Activated CD4-positive, alpha-beta T cell treated with anti-CD3 and anti-CD28 coated beads for 36 hours (primary cell): ENCODE results near the gene PLCL2. TPM values are rescaled to one million over a fixed set of nuclear protein-coding genes. Genes with fewer than 3 reads are reported as not detected.

Experiments used
- ATAC-seq: fragments of 200-7000 bp; cut with Tn5 transposase; one replicate; pipeline ENCODE4 v1.10.0; 2021; ENCODE audit warnings: mild to moderate bottlenecking, moderate library complexity
- CTCF ChIA-PET: fragments of 350-600 bp; sonication (Branson Sonifier 250); formaldehyde crosslinking; loops from one replicate; lab custom pipeline; 2021; ENCODE audit warnings: antibody characterized with exemption; lab: Charles Lee
- POLR2A ChIA-PET: fragments of 350-600 bp; sonication (Branson Sonifier 250); formaldehyde crosslinking; loops from one replicate; lab custom pipeline; 2021; ENCODE audit warnings: antibody characterized with exemption, inconsistent platforms; lab: Charles Lee
- DNase-seq: peaks from one replicate; pipeline ENCODE4 v3.0.0-alpha.2; 2020
- H3K27ac Mint-ChIP-seq: one replicate; pipeline ENCODE4 v1.8.0; 2021; ENCODE audit warnings: mixed read lengths
- H3K27me3 Mint-ChIP-seq: one replicate; pipeline ENCODE4 v1.8.0; 2021; ENCODE audit warnings: mixed read lengths
- H3K36me3 Mint-ChIP-seq: one replicate; pipeline ENCODE4 v1.8.0; 2021; ENCODE audit warnings: low read depth, mixed read lengths
- H3K4me1 Mint-ChIP-seq: one replicate; pipeline ENCODE4 v1.8.0; 2021; ENCODE audit warnings: mixed read lengths
- H3K4me3 Mint-ChIP-seq: one replicate; pipeline ENCODE4 v1.8.0; 2021; ENCODE audit warnings: mild to moderate bottlenecking, moderate library complexity, mixed read lengths
- H3K9me3 Mint-ChIP-seq: one replicate; pipeline ENCODE4 v1.8.0; 2021; ENCODE audit warnings: low read depth, mixed read lengths
- intact Hi-C, 2 experiments: fragments of 100-400 bp; cut with DNase I in 1 of 2; cut with micrococcal nuclease in 1 of 2; formaldehyde crosslinking; loops; one replicate each; pipeline versions ENCODE4 v1.14.2 to v1.15.1; 2022 to 2024; cut with DNase I, micrococcal nuclease
- total RNA-seq, 2 experiments: library from RNA; stranded (reverse); gene quantifications; one replicate each; pipeline ENCODE4 v1.2.3, GENCODE V29; 2021

PLCL2 gene
- total RNA-seq, 2 experiments from 2014 or later: 12.5 to 15.0 TPM

DNA sequence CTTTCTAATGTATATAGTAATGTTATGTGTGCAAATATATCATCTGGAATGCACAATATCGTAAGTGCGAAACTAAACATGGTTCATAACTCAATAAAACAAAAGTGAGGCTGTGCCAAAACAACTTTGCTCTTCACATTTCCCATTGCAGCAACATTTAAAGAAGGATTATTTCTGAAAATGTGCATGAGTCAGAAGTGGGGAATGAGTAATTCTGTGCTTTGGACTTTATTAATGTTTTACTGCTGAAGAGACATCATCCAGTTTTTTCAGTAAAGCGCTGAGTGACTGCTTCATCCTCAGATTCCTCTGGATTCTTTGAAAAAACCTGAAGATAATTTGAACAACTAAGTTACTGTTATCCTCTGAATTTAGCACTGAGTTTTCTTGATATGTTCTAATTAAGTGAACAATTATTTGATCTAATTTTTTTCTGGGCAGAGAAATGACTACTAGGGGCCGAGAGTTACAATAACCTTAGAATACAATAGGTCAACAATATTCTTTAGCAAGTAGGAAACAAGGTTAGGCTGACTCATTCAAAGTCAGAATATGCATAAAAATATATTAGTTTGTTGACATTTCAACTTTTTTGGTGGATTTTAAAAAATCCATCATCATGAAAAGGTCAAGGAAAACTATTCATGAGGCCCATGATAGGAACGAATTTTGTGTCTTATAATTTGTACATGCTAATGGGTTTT, 20.0 kb upstream of the PLCL2 start:
- no peaks in the 10 kb centered on the region for H3K9me3 Mint-ChIP-seq
- peaks cover 3% of the 10 kb centered on the region for H3K27me3 Mint-ChIP-seq
- H3K4me1 Mint-ChIP-seq: peaks cover 16% of the 10 kb centered on the region
- H3K36me3 Mint-ChIP-seq: no peaks in the 10 kb centered on the region
- no peak overlapping the region for H3K4me3 Mint-ChIP-seq
- intact Hi-C loops: no loop called here
- ATAC-seq (no peak), DNase-seq (no peak)
- ChIA-PET CTCF (interaction anchor here (1.6 kb wide), 1 partner anchor 20 kb away, joined by 3 read pairs; no protein-coding TSS in a partner anchor), POLR2A (no interaction called here)
- no peak overlapping the region for H3K27ac Mint-ChIP-seq

DNA sequence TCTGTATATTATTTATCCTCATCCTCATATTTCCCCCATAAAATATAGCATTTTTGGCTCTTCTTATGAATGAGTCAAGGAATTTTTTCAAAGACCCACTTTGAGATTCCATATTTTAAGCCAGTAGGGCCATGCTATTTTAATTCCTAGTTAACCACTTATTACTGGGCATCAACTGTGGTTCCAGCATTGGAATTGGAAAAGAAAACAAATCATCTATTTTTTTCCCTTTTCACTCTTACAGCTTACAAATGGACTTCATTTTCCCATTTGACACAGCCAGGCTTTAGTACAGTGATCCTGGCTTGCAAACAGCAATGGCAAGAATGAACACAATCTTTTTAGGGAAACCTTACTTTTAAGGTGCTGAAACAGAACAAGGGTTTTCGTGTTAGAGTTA, 19.4 kb upstream of the PLCL2 start:
- no peak overlapping the region for H3K4me3 Mint-ChIP-seq
- no peaks in the 10 kb centered on the region for H3K9me3 Mint-ChIP-seq
- no peaks in the 10 kb centered on the region for H3K36me3 Mint-ChIP-seq
- intact Hi-C loops: no loop called here
- ChIA-PET CTCF (no interaction called here), POLR2A (no interaction called here)
- no peak overlapping the region for H3K27ac Mint-ChIP-seq
- ATAC-seq: no peak
- no peak for DNase-seq
- peaks cover 3% of the 10 kb centered on the region for H3K27me3 Mint-ChIP-seq
- peaks cover 16% of the 10 kb centered on the region for H3K4me1 Mint-ChIP-seq

DNA sequence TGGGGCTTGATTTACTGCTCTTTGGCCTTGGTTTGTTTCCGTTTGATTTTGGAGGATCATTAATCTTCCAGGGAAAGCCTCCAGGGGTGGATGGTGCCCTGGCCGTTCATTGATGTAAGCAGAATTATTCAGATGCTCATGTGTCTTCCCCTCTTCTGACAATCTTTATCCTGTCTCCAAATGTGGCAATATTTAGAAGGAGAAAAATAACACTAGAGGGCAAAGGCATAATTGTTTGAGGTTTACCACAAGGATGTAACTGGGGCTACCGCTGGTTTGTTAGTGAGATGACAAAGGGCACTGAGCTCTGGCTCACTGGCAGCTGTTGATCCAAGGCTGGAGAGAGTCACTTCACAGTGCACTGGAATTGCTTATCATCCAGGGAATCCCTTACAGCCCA, 18.2 kb upstream of the PLCL2 start:
- Mint-ChIP-seq H3K27me3 (peaks cover 3% of the 10 kb centered on the region), H3K36me3 (no peaks in the 10 kb centered on the region), H3K4me3 (no peak overlapping the region), H3K27ac (no peak overlapping the region), H3K4me1 (peaks cover 16% of the 10 kb centered on the region), H3K9me3 (no peaks in the 10 kb centered on the region)
- DNase-seq (no peak), ATAC-seq (no peak)
- POLR2A ChIA-PET: no interaction called here
- CTCF ChIA-PET: interaction anchor here (0.7 kb wide), 1 partner anchor 156 kb away, joined by 3 read pairs; no protein-coding TSS in a partner anchor
- intact Hi-C loops: no loop called here

DNA sequence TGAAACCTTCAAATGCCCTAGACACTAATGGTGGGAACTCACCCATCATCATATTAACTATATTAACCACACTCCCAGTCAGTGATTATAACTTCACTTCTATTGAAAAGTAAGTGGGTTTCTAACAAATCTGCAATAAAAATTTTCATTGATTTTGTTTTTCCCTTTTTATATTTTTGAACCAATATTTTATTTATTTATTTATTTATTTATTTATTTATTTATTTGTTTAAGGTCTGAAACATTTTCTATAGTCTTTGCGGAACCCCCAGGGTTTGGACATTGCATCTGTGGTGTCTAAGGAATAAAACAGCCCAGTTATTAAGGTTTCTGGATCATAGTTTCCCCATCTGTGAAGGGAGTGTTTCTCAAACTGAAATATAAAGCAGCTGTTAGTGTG, 16.2 kb upstream of the PLCL2 start:
- peaks cover 16% of the 10 kb centered on the region for H3K4me1 Mint-ChIP-seq
- no peaks in the 10 kb centered on the region for H3K36me3 Mint-ChIP-seq
- ChIA-PET CTCF (interaction anchor here (1.2 kb wide), 1 partner anchor 275 kb away, joined by 3 read pairs; no protein-coding TSS in a partner anchor), POLR2A (no interaction called here)
- ATAC-seq (no peak), DNase-seq (no peak)
- H3K9me3 Mint-ChIP-seq: no peaks in the 10 kb centered on the region
- intact Hi-C loops: no loop called here
- H3K27ac Mint-ChIP-seq: no peak overlapping the region
- H3K4me3 Mint-ChIP-seq: no peak overlapping the region
- H3K27me3 Mint-ChIP-seq: peaks cover 3% of the 10 kb centered on the region

DNA sequence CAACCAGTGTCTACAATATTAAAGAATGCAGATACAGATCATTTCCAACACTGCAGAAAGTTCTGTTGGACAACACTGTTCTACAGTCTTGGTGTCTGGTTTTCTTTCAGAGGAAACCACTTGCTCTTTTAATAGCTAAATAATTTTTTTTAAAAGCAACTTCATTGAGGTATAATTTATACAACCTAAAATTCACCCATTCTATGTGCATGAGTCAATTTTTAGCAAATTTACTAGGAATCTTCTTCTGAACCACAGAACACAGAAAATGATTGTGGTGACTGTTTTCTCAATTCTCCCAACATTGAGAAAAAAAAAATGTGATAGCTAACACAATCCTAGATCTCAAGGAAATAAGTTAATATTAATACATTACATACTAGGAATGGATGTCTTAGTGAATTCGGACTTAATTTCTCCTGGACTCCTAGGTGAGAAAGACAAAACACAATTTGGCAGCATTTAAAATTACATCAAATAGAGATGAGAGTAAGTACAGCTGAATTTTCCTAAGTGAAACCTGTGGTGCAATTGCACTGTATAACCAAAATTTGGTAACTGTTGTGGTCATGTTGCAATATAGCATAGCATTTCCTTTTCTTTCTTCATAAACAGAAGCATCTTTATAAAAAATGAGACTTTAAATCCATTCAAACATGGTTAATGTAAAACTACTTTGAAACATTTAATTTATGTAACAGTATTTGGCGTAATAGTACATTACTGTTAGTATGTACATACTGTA, 15.3 kb upstream of the PLCL2 start:
- no peaks in the 10 kb centered on the region for H3K9me3 Mint-ChIP-seq
- H3K27ac Mint-ChIP-seq: no peak overlapping the region
- no peak overlapping the region for H3K4me3 Mint-ChIP-seq
- no peaks in the 10 kb centered on the region for H3K36me3 Mint-ChIP-seq
- DNase-seq (no peak), ATAC-seq (no peak)
- intact Hi-C loops: no loop called here
- ChIA-PET POLR2A (no interaction called here), CTCF (interaction anchor here (0.6 kb wide), 1 partner anchor 154 kb away, joined by 3 read pairs; no protein-coding TSS in a partner anchor)
- H3K4me1 Mint-ChIP-seq: peaks cover 16% of the 10 kb centered on the region
- peaks cover 3% of the 10 kb centered on the region for H3K27me3 Mint-ChIP-seq

DNA sequence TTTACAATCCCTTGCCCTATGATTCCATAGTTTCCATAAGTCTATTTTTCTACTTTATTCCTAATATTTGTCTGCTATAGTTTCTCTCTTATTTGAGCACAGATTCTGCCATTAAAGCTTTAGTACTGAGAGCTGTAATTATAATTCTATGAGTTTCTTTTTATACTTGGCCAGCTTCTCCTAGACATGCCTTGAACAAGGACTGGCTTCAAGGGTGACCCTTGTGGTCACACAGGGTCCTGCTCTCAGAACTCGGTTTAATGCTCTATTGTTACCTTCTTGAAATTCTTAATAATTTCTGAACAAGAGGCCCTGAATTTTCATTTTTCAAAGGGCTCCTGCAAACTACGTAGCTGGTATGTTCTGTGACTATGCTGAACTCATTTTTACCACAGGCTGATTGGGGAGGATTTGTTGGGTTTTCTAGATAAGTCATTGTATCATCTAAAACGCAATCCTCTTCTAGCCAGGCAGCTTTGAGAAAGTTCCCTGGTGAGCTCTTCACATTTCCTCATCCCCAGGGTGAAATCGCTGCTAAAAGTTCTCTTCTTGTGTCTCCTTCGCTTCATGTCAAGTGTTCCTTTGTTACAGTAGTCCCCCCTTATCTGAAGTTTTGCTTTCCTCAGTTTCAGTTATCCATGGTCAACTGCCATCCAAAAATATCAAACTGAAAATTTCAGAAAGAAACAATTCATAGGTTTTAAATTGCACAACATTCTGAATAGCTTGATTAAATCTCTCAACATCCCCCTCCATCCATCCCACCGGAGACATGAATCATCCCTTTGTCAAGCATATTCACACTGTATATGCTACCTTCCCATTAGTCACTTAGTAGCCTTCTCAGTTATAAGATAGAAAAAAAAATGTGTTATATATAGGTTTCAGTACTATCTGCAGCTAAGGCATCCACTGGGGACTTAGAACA, 12.6 kb upstream of the PLCL2 start:
- ChIA-PET POLR2A (no interaction called here), CTCF (interaction anchor here (0.9 to 3.1 kb wide), 5 partner anchors 8 to 36 kb away, joined by 3 to 11 read pairs (median 3); partner anchors contain the start of gene PLCL2)
- Mint-ChIP-seq H3K4me3 (no peak overlapping the region), H3K4me1 (peaks cover under 1% of the 10 kb centered on the region), H3K27ac (no peak overlapping the region), H3K9me3 (no peaks in the 10 kb centered on the region), H3K27me3 (peaks cover 3% of the 10 kb centered on the region), H3K36me3 (no peaks in the 10 kb centered on the region)
- ATAC-seq (no peak), DNase-seq (no peak)
- intact Hi-C loops: no loop called here

DNA sequence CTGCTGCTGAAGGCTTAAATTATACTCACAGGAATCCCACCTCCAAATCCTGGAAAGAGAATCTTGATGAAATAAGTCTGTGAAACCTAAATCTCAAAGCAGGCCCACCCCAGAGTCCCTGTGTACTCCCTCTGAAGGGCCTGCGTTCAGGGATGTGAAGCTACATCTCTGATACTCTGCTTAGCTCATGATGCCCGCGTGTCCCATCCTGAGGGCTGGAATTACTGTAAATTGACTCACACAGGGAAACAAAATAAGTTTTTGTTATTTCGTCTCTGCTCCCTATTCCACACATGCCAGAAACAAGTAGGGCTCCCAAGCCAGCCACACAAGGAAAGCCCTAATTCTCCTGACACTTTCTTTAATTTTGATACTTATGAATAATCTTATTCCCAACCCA, 10.9 kb upstream of the PLCL2 start:
- Mint-ChIP-seq H3K27ac (no peak overlapping the region), H3K4me3 (no peak overlapping the region), H3K4me1 (no peaks in the 10 kb centered on the region), H3K36me3 (no peaks in the 10 kb centered on the region), H3K27me3 (no peaks in the 10 kb centered on the region), H3K9me3 (no peaks in the 10 kb centered on the region)
- ATAC-seq (no peak), DNase-seq (no peak)
- POLR2A ChIA-PET: no interaction called here
- CTCF ChIA-PET: interaction anchor here (0.7 kb wide), 1 partner anchor 728 kb away, joined by 3 read pairs; no protein-coding TSS in a partner anchor
- intact Hi-C loops: no loop called here

DNA sequence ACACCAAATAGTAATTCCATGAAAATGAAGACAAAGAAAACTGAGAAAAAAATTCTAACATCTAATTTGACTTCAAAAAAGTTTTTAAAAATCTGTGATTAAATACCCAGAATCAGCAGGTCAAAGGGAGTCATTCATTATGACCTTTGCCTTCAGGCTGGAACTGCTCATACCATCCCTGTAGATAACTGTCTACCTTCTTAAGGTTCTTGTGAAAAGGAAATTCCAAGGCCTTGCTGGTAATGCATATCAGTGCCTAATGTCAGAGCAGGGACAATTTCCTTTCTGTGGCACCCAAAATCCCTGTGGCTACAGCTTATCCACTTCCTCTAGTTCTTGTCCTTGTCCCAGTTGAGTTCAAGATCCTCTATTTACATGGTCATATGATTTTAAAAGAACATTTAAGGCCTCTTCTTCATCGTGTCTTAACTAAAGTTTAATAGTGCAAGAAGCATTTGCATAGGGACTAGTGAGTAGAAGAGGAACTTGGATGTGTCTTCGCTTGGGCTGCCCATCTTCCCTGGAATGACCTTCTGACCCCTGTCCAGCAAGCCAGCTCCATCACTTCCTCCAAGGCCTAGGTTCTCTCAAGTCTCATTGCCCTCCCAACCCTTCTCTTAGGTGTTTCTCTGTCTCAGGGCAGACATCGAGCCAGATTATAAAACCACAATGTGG, 8.7 kb upstream of the PLCL2 start:
- Mint-ChIP-seq H3K4me1 (no peaks in the 10 kb centered on the region), H3K27me3 (no peaks in the 10 kb centered on the region), H3K9me3 (no peaks in the 10 kb centered on the region), H3K27ac (no peak overlapping the region), H3K36me3 (no peaks in the 10 kb centered on the region), H3K4me3 (no peak overlapping the region)
- CTCF ChIA-PET: interaction anchor here (0.6 to 1.5 kb wide), 2 partner anchors 34 to 362 kb away, joined by 3 to 4 read pairs; no protein-coding TSS in a partner anchor
- intact Hi-C loops: no loop called here
- ATAC-seq (no peak), DNase-seq (no peak)
- POLR2A ChIA-PET: no interaction called here

DNA sequence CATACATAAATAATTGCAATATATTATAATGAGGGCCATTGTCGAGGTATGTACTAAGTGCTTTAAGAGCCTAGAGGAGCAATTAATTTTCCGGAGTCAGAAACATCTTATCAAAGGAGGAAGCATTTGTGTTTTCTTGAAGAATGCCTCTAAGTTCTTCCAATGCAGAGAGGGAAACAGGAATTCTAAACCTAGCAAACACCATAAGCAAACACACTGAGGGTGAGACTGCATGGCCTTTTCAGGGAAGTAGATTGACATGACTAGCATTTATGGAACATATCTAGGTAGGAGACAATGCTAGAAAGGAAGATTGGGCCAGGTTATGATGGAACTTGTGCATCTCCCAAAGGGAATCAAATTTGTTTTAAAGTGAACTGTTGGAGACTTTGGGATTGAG, 7.2 kb upstream of the PLCL2 start:
- ATAC-seq (no peak), DNase-seq (no peak)
- H3K9me3 Mint-ChIP-seq: no peaks in the 10 kb centered on the region
- no peaks in the 10 kb centered on the region for H3K27me3 Mint-ChIP-seq
- H3K4me3 Mint-ChIP-seq: no peak overlapping the region
- ChIA-PET CTCF (interaction anchor here (1.5 kb wide), 1 partner anchor 35 kb away, joined by 4 read pairs; no protein-coding TSS in a partner anchor), POLR2A (no interaction called here)
- intact Hi-C loops: no loop called here
- no peaks in the 10 kb centered on the region for H3K4me1 Mint-ChIP-seq
- no peaks in the 10 kb centered on the region for H3K36me3 Mint-ChIP-seq
- H3K27ac Mint-ChIP-seq: no peak overlapping the region

DNA sequence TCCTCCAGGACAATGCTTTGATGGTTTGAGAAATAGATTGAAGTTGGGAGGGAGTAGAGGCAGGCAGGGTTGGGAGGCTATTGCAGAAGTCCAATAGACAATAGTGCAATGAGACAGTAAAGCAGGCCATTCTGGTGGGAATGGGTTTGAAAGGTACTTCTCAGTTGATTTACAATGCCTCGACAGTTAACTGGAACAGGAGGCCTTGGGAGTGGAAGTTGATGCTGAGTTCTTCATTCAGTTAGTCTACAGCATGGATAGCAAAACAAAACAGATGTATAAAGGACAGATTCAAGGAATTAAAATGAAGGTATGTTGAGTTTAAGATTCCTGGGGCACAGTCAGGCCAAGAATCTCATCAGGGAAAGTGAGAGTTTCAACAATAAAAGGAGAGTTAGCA, 6.8 kb upstream of the PLCL2 start:
- POLR2A ChIA-PET: no interaction called here
- no peak overlapping the region for H3K4me3 Mint-ChIP-seq
- no peaks in the 10 kb centered on the region for H3K36me3 Mint-ChIP-seq
- no peak for DNase-seq
- CTCF ChIA-PET: interaction anchor here (1.5 kb wide), 1 partner anchor 36 kb away, joined by 4 read pairs; no protein-coding TSS in a partner anchor
- H3K27me3 Mint-ChIP-seq: no peaks in the 10 kb centered on the region
- intact Hi-C loops: no loop called here
- no peaks in the 10 kb centered on the region for H3K4me1 Mint-ChIP-seq
- no peak for ATAC-seq
- no peaks in the 10 kb centered on the region for H3K9me3 Mint-ChIP-seq
- H3K27ac Mint-ChIP-seq: no peak overlapping the region
